Adrenal gland (tissue), 5 donors: ENCODE results near the gene AOC2.

ENCODE experiments used
- CTCF ChIP-seq, 6 experiments: fragments of 450-650 bp in 4 of 6; fragments of 200-600 bp in 2 of 6; sonication (generic) in 1 of 6; IDR thresholded peaks; 1 replicate in 5 of 6; 2 replicates in 1 of 6; pipeline versions ENCODE4 v1.5.1 to v1.8.0; 2016 to 2021; ENCODE audit warnings: antibody characterized with exemption in 6 of 6, mild to moderate bottlenecking in 2 of 6, moderate library complexity in 1 of 6
- POLR2A ChIP-seq, 2 donors: fragments of 450-650 bp; IDR thresholded peaks; one replicate each; pipeline ENCODE4 v1.6.1; 2017; ENCODE audit warnings: antibody characterized with exemption in 2 of 2, mild to moderate bottlenecking in 2 of 2, moderate library complexity in 1 of 2
- donor health status: DM: no; HTN: no; CAD: no.

DNA sequence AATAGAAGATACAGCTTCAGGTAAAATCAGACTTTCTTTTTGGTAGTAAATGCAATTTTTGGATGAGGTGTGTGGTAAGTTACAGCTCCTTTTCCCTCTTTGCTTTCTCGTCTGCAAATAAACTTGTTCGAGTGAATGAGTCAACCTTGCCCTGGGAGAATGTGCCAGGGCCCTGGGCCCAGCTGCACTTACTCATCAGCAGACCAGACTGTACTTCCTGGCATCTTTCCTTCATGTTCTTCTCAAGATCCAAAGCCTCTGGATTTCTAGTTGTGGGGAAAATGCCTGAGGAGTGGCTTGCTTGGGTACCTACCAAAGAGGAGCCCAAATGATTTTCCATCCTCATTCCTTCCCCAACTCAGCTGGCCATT lies 50.8 kb downstream of the AOC2 start:
- TF ChIP-seq CTCF (IDR thresholded peaks at IDR 0.05) (no peak), POLR2A (IDR thresholded peaks at IDR 0.05) (no peak)
